HEK293 (cell line): ENCODE measurements around the gene XAF1.

Experiments used
- CTCF ChIA-PET: fragments of 350-600 bp; formaldehyde crosslinking; extraction: SDS; loops from one replicate; lab custom pipeline; 2021; ENCODE audit warnings: antibody characterized with exemption; lab: Yijun Ruan, JAX
- POLR2A ChIA-PET: fragments of 300-600 bp; formaldehyde crosslinking; extraction: SDS; loops from one replicate; lab custom pipeline; 2020; ENCODE audit warnings: antibody characterized with exemption, inconsistent platforms; lab: Yijun Ruan, JAX
- H3K27ac ChIP-seq: fragments of 200-500 bp; sonication (Bioruptor generic); 2 replicates; pipeline ENCODE4 v1.5.1; 2014; ENCODE audit warnings: low read depth, low read length, control low read depth, inconsistent platforms; ENCODE audit errors: extremely low read depth
- H3K36me3 ChIP-seq, 2 experiments: fragments of 200-500 bp in 1 of 2; sonication (Bioruptor generic) in 1 of 2; 1 replicate in 1 of 2; 2 replicates in 1 of 2; pipeline ENCODE4 v1.5.1; 2014 to 2017; ENCODE audit warnings: inconsistent platforms in 2 of 2, low read length in 2 of 2; ENCODE audit not compliant: control insufficient read depth in 2 of 2, insufficient read depth in 1 of 2
- H3K4me1 ChIP-seq: fragments of 200-500 bp; sonication (Bioruptor generic); 2 replicates; pipeline ENCODE4 v1.5.1; 2014; ENCODE audit warnings: mild to moderate bottlenecking, low read length, inconsistent platforms; ENCODE audit not compliant: control insufficient read depth, insufficient read depth
- H3K4me3 ChIP-seq: 2 replicates; pipeline ENCODE4 v1.5.1; 2011; ENCODE audit warnings: low read depth, mild to moderate bottlenecking, control low read depth, low read length, moderate library complexity
- H3K9me3 ChIP-seq: fragments of 200-500 bp; sonication (Bioruptor generic); 2 replicates; pipeline ENCODE4 v1.5.1; 2014; ENCODE audit warnings: low read depth, low read length, inconsistent platforms; ENCODE audit not compliant: control insufficient read depth, insufficient read depth
- HOXD13 ChIP-seq: sonication (generic); formaldehyde crosslinking; IDR thresholded peaks from 2 replicates; pipeline ENCODE4 v1.8.0; 2022; ENCODE audit warnings: missing genetic modification reagents, borderline replicate concordance
- KLF10 ChIP-seq: fragments of 450-650 bp; IDR thresholded peaks from 2 replicates; pipeline ENCODE4 v1.5.1; 2018; ENCODE audit warnings: missing biosample characterization, mild to moderate bottlenecking, missing genetic modification characterization
- KLF16 ChIP-seq: fragments of 450-650 bp; formaldehyde crosslinking; IDR thresholded peaks from 2 replicates; pipeline ENCODE4 v1.5.1; 2017; ENCODE audit warnings: missing biosample characterization, missing genetic modification characterization
- ZBTB17 ChIP-seq: fragments of 450-650 bp; formaldehyde crosslinking; IDR thresholded peaks from 2 replicates; pipeline ENCODE4 v1.5.1; 2016; ENCODE audit warnings: missing biosample characterization, missing genetic modification characterization
- ZBTB7A ChIP-seq: fragments of 450-650 bp; formaldehyde crosslinking; IDR thresholded peaks from 2 replicates; pipeline ENCODE4 v1.5.1; 2016; ENCODE audit warnings: low read depth, missing biosample characterization, missing genetic modification characterization
- ZNF114 ChIP-seq: fragments of 450-650 bp; formaldehyde crosslinking; IDR thresholded peaks from 2 replicates; pipeline ENCODE4 v1.5.0; 2017; ENCODE audit warnings: missing biosample characterization, missing genetic modification characterization
- ZNF248 ChIP-seq: fragments of 450-650 bp; formaldehyde crosslinking; IDR thresholded peaks from 2 replicates; pipeline ENCODE4 v1.5.1; 2017; ENCODE audit warnings: missing biosample characterization, missing genetic modification characterization
- ZNF274 ChIP-seq, 2 experiments: fragments of 200-500 bp in 1 of 2; fragments of 450-650 bp in 1 of 2; sonication (Bioruptor generic) in 1 of 2; formaldehyde crosslinking in 1 of 2; IDR thresholded peaks; 2 replicates each; pipeline versions ENCODE4 v1.5.1 to v1.6.1; 2014 to 2016; ENCODE audit warnings: borderline replicate concordance in 1 of 2, inconsistent platforms in 1 of 2, low read length in 1 of 2, missing biosample characterization in 1 of 2, missing genetic modification characterization in 1 of 2
- ZNF549 ChIP-seq: fragments of 450-650 bp; IDR thresholded peaks from 2 replicates; pipeline ENCODE4 v1.5.1; 2018; ENCODE audit warnings: missing biosample characterization, missing genetic modification characterization, mild to moderate bottlenecking, inconsistent platforms, moderate library complexity
- ZNF626 ChIP-seq: fragments of 450-650 bp; sonication (Bioruptor Pico); formaldehyde crosslinking; IDR thresholded peaks from 2 replicates; pipeline ENCODE4 v1.5.1; 2018; ENCODE audit warnings: missing biosample characterization, missing genetic modification characterization, inconsistent platforms
- ZNF768 ChIP-seq: fragments of 450-650 bp; formaldehyde crosslinking; IDR thresholded peaks from 2 replicates; pipeline ENCODE4 v1.5.1; 2018; ENCODE audit warnings: missing biosample characterization, mild to moderate bottlenecking, missing genetic modification characterization
- ZNF785 ChIP-seq: fragments of 450-650 bp; formaldehyde crosslinking; IDR thresholded peaks from 2 replicates; pipeline ENCODE4 v1.5.1; 2016; ENCODE audit warnings: missing biosample characterization, missing genetic modification characterization
- TF ChIP-seq, protein P1 (sequence below): fragments of 450-650 bp; formaldehyde crosslinking; IDR thresholded peaks from 2 replicates; pipeline ENCODE4; 2016; ENCODE audit warnings: missing biosample characterization, missing genetic modification characterization
- TF ChIP-seq, protein P2 (sequence below): fragments of 450-650 bp; formaldehyde crosslinking; IDR thresholded peaks from 2 replicates; pipeline ENCODE4 v1.5.1; 2016; ENCODE audit warnings: missing biosample characterization, missing genetic modification characterization
- TF ChIP-seq, protein P3 (sequence below): fragments of 450-650 bp; formaldehyde crosslinking; IDR thresholded peaks from 2 replicates; pipeline ENCODE4 v1.5.1; 2016; ENCODE audit warnings: missing biosample characterization, missing genetic modification characterization, borderline replicate concordance
- TF ChIP-seq, protein P4 (sequence below): fragments of 450-650 bp; formaldehyde crosslinking; IDR thresholded peaks from 2 replicates; pipeline ENCODE4 v1.5.1; 2016; ENCODE audit warnings: missing biosample characterization, missing genetic modification characterization
- TF ChIP-seq, protein P5 (sequence below): fragments of 450-650 bp; formaldehyde crosslinking; IDR thresholded peaks from 2 replicates; pipeline ENCODE4 v1.5.1; 2016; ENCODE audit warnings: missing biosample characterization, missing genetic modification characterization, low read depth

The XAF1 gene

DNA sequence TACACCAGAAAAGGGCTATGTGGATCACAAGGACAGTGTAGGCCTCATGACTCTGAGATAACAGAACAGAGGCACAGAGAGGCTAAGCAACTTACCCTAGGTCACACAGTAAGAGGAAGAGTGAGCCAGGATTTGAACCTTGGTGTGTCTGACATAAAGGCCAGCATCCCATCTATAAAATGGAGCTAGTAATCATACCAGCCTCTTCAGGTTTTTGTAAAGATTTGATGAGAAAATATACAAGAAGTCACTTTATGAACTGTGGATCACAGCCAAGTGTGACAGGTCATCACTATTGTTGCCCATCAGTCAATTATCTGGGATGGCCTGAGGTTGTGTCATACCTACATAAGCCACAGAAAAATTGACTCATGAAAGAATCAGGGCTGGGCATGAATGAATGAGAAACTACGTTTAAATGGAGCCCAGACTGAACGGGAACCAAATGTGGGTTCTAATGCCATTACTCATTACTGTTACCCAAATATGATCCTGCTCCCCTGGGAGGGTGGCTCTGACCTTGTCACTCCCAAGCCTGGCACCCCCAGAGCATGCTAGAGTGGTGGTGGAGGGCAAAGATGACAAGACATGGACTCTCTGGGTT, 41.1 kb downstream of the XAF1 start:
- POLR2A ChIA-PET, result no interaction called here
- CTCF ChIA-PET, result interaction anchor here (1.0 to 1.4 kb wide), 2 partner anchors 57 to 96 kb away, joined by 3 read pairs; no protein-coding TSS in a partner anchor
- Histone ChIP-seq H3K9me3 (no peaks in the 10 kb centered on the region), H3K4me1 (no peaks in the 10 kb centered on the region), H3K4me3 (no peak overlapping the region), H3K27ac (no peak overlapping the region), H3K36me3 (no peaks in the 10 kb centered on the region)
- peak; percentile 21; the same call in 1 of the 2 replicates for TF ChIP-seq ZNF768 (tag by site-specific recombination)
- TF ChIP-seq, protein P1, sequence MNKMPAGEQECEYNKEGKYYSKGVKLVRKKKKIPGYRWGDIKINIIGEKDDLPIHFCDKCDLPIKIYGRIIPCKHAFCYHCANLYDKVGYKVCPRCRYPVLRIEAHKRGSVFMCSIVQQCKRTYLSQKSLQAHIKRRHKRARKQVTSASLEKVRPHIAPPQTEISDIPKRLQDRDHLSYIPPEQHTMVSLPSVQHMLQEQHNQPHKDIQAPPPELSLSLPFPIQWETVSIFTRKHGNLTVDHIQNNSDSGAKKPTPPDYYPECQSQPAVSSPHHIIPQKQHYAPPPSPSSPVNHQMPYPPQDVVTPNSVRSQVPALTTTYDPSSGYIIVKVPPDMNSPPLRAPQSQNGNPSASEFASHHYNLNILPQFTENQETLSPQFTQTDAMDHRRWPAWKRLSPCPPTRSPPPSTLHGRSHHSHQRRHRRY (tag by site-specific recombination), result no peak

DNA sequence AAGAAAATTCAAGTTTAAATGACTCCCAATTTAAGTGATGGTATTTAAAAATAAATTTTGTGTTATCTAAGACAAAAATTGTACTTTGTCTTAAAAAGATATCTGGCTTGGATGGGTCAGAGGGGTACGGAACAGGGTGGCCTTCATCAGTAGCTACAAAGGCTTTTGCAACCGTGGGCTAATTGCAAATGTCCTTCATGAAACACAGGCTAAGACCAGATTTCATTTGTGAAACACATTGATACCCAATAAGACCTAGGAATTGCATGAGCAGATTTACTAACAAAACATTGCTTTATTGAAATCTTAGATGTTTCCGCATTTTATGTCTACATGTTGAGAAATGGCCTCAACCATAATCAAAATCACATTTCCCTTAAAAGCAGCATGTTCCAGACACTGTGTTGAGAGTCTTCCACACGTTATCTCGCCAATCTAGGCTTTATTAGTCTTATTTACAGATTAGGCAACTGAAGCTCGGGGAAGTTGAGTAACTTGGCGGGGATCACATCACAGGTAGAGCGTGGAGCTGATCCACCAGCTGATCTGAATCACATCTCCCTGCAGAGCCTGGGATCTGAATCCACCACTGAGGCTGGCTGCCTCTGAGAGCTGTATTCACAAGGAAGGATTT, 42.0 kb downstream of the XAF1 start:
- TF ChIP-seq ZBTB17 (tag by site-specific recombination) (peak; percentile 23; the same call in 1 of the 2 replicates), ZNF549 (tag by site-specific recombination) (no peak)
- TF ChIP-seq, protein P2, sequence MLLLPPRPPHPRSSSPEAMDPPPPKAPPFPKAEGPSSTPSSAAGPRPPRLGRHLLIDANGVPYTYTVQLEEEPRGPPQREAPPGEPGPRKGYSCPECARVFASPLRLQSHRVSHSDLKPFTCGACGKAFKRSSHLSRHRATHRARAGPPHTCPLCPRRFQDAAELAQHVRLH (tag by site-specific recombination), result no peak
- TF ChIP-seq, all 188 proteins: peak for 1
- ChIA-PET CTCF (interaction anchor here (1.0 kb wide), 1 partner anchor 97 kb away, joined by 3 read pairs; no protein-coding TSS in a partner anchor), POLR2A (no interaction called here)
- Histone ChIP-seq H3K27ac (no peak overlapping the region), H3K36me3 (no peaks in the 10 kb centered on the region), H3K4me3 (no peak overlapping the region), H3K9me3 (no peaks in the 10 kb centered on the region), H3K4me1 (no peaks in the 10 kb centered on the region)

DNA sequence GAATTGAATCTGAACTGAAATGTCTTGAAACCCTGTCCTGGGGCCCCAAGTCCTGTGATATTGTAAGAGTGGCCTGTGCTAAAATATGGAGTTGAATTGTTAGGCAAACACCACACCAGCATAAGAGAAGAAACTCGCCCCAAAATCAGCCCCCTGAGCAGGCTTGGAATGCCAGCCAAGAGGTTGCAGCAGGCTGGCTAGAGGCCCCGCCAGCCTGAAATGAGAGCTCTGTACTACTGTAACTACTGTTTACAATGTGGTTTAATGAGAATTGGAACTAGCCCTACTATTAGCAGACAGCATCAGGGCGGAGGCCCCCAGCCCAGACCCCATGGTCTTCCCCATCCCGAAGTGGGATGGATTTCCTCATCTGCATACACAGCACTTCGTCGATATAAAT, 43.9 kb downstream of the XAF1 start:
- ChIA-PET CTCF (no interaction called here), POLR2A (no interaction called here)
- Histone ChIP-seq H3K27ac (no peak overlapping the region), H3K4me3 (no peak overlapping the region), H3K4me1 (no peaks in the 10 kb centered on the region), H3K9me3 (no peaks in the 10 kb centered on the region), H3K36me3 (no peaks in the 10 kb centered on the region)
- TF ChIP-seq HOXD13 (CRISPR knock-in tag), result no peak
- TF ChIP-seq ZNF114 (tag by site-specific recombination), result no peak
- TF ChIP-seq, protein P3, sequence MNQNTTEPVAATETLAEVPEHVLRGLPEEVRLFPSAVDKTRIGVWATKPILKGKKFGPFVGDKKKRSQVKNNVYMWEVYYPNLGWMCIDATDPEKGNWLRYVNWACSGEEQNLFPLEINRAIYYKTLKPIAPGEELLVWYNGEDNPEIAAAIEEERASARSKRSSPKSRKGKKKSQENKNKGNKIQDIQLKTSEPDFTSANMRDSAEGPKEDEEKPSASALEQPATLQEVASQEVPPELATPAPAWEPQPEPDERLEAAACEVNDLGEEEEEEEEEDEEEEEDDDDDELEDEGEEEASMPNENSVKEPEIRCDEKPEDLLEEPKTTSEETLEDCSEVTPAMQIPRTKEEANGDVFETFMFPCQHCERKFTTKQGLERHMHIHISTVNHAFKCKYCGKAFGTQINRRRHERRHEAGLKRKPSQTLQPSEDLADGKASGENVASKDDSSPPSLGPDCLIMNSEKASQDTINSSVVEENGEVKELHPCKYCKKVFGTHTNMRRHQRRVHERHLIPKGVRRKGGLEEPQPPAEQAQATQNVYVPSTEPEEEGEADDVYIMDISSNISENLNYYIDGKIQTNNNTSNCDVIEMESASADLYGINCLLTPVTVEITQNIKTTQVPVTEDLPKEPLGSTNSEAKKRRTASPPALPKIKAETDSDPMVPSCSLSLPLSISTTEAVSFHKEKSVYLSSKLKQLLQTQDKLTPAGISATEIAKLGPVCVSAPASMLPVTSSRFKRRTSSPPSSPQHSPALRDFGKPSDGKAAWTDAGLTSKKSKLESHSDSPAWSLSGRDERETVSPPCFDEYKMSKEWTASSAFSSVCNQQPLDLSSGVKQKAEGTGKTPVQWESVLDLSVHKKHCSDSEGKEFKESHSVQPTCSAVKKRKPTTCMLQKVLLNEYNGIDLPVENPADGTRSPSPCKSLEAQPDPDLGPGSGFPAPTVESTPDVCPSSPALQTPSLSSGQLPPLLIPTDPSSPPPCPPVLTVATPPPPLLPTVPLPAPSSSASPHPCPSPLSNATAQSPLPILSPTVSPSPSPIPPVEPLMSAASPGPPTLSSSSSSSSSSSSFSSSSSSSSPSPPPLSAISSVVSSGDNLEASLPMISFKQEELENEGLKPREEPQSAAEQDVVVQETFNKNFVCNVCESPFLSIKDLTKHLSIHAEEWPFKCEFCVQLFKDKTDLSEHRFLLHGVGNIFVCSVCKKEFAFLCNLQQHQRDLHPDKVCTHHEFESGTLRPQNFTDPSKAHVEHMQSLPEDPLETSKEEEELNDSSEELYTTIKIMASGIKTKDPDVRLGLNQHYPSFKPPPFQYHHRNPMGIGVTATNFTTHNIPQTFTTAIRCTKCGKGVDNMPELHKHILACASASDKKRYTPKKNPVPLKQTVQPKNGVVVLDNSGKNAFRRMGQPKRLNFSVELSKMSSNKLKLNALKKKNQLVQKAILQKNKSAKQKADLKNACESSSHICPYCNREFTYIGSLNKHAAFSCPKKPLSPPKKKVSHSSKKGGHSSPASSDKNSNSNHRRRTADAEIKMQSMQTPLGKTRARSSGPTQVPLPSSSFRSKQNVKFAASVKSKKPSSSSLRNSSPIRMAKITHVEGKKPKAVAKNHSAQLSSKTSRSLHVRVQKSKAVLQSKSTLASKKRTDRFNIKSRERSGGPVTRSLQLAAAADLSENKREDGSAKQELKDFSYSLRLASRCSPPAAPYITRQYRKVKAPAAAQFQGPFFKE (tag by site-specific recombination), result no peak
- TF ChIP-seq, protein P4, sequence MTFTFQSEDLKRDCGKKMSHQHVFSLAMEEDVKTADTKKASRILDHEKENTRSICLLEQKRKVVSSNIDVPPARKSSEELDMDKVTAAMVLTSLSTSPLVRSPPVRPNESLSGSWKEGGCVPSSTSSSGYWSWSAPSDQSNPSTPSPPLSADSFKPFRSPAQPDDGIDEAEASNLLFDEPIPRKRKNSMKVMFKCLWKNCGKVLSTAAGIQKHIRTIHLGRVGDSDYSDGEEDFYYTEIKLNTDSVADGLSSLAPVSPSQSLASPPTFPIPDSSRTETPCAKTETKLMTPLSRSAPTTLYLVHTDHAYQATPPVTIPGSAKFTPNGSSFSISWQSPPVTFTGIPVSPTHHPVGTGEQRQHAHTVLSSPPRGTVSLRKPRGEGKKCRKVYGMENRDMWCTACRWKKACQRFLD (tag by site-specific recombination), result no peak
- TF ChIP-seq, protein P5, sequence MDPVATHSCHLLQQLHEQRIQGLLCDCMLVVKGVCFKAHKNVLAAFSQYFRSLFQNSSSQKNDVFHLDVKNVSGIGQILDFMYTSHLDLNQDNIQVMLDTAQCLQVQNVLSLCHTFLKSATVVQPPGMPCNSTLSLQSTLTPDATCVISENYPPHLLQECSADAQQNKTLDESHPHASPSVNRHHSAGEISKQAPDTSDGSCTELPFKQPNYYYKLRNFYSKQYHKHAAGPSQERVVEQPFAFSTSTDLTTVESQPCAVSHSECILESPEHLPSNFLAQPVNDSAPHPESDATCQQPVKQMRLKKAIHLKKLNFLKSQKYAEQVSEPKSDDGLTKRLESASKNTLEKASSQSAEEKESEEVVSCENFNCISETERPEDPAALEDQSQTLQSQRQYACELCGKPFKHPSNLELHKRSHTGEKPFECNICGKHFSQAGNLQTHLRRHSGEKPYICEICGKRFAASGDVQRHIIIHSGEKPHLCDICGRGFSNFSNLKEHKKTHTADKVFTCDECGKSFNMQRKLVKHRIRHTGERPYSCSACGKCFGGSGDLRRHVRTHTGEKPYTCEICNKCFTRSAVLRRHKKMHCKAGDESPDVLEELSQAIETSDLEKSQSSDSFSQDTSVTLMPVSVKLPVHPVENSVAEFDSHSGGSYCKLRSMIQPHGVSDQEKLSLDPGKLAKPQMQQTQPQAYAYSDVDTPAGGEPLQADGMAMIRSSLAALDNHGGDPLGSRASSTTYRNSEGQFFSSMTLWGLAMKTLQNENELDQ, result no peak
- TF ChIP-seq ZNF785 (tag by site-specific recombination), result no peak
- no peak for TF ChIP-seq KLF10 (tag by site-specific recombination)
- TF ChIP-seq ZNF274 (IDR thresholded peaks at IDR 0.05; ENCODE audit: low read length), result no peak
- TF ChIP-seq ZNF274 (tag by site-specific recombination; IDR thresholded peaks at IDR 0.05; ENCODE audit: borderline replicate concordance), result no peak
- TF ChIP-seq, protein P2 (tag by site-specific recombination), result no peak
- no peak for TF ChIP-seq KLF16 (tag by site-specific recombination)
- no peak for TF ChIP-seq ZNF248 (tag by site-specific recombination)
- TF ChIP-seq ZNF626, result no peak
- no peak for TF ChIP-seq ZBTB7A (tag by site-specific recombination)
